Neuronal stem cell (in vitro differentiated cells): Measurements from ENCODE around the gene BTG3.

Source experiments
- DNase-seq: peaks from one replicate; pipeline ENCODE4 v3.0.0-alpha.2; 2013; ENCODE audit warnings: low spot score
- H2AFZ ChIP-seq: one replicate; pipeline ENCODE4 v1.6.1; 2013; ENCODE audit warnings: mild to moderate bottlenecking, low read length, inconsistent platforms
- H2AK5ac ChIP-seq: 2 replicates; pipeline ENCODE4 v1.6.1; 2013; ENCODE audit warnings: low read depth, mild to moderate bottlenecking, inconsistent platforms, low read length, moderate library complexity, mixed read lengths
- H2BK120ac ChIP-seq: 2 replicates; pipeline ENCODE4 v1.6.1; 2013; ENCODE audit warnings: low read depth, mild to moderate bottlenecking, inconsistent platforms, low read length, moderate library complexity, mixed read lengths
- H2BK12ac ChIP-seq: one replicate; pipeline ENCODE4 v1.6.1; 2013; ENCODE audit warnings: low read length, inconsistent platforms
- H2BK15ac ChIP-seq: 2 replicates; pipeline ENCODE4 v1.6.1; 2013; ENCODE audit warnings: mild to moderate bottlenecking, low read length, inconsistent platforms, mixed read lengths
- H2BK5ac ChIP-seq: one replicate; pipeline ENCODE4 v1.6.1; 2013; ENCODE audit warnings: inconsistent platforms, mild to moderate bottlenecking, low read length, moderate library complexity
- H3K14ac ChIP-seq: one replicate; pipeline ENCODE4 v1.6.1; 2013; ENCODE audit warnings: low read length, inconsistent platforms
- H3K18ac ChIP-seq: 2 replicates; pipeline ENCODE4 v1.6.1; 2013; ENCODE audit warnings: low read length, inconsistent platforms
- H3K23ac ChIP-seq: 2 replicates; pipeline ENCODE4 v1.6.1; 2013; ENCODE audit warnings: low read depth, mild to moderate bottlenecking, mixed read lengths, low read length, inconsistent platforms; ENCODE audit not compliant: poor library complexity
- H3K27ac ChIP-seq: replicated peaks from 3 replicates; pipeline ENCODE4 v1.5.1; 2013; ENCODE audit warnings: low read length, inconsistent platforms
- H3K27me3 ChIP-seq, 3 experiments: 2 replicates each; pipeline ENCODE4 v1.6.1; 2013; ENCODE audit warnings: low read length in 3 of 3, mild to moderate bottlenecking in 2 of 3, inconsistent platforms in 1 of 3, low read depth in 1 of 3, mixed read lengths in 1 of 3, moderate library complexity in 1 of 3; ENCODE audit not compliant: control insufficient read depth in 3 of 3, insufficient read depth in 3 of 3
- H3K36me3 ChIP-seq, 2 donors: replicated peaks in 1 of 2; 2 replicates each; pipeline ENCODE4 v1.6.1; 2013; ENCODE audit warnings: low read length in 2 of 2; ENCODE audit not compliant: control insufficient read depth in 2 of 2, insufficient read depth in 2 of 2
- H3K4ac ChIP-seq: 2 replicates; pipeline ENCODE4 v1.6.1; 2013; ENCODE audit warnings: inconsistent platforms, mild to moderate bottlenecking, low read length, moderate library complexity
- H3K4me1 ChIP-seq, 2 donors: 1 replicate in 1 of 2; 2 replicates in 1 of 2; pipeline ENCODE4 v1.6.1; 2013; ENCODE audit warnings: low read length in 2 of 2, low read depth in 1 of 2; ENCODE audit not compliant: control insufficient read depth in 2 of 2, insufficient read depth in 1 of 2
- H3K4me2 ChIP-seq: one replicate; pipeline ENCODE4 v1.6.1; 2013; ENCODE audit warnings: mild to moderate bottlenecking, low read length, inconsistent platforms; ENCODE audit not compliant: insufficient read depth, poor library complexity, severe bottlenecking
- H3K4me3 ChIP-seq, 2 donors: 2 replicates each; pipeline ENCODE4 v1.5.1; 2013; ENCODE audit warnings: low read length in 2 of 2, mild to moderate bottlenecking in 2 of 2, inconsistent platforms in 1 of 2, moderate library complexity in 1 of 2
- H3K79me1 ChIP-seq: one replicate; pipeline ENCODE4 v1.6.1; 2013; ENCODE audit warnings: low read depth, mild to moderate bottlenecking, inconsistent platforms, low read length, moderate library complexity
- H3K9ac ChIP-seq: one replicate; pipeline ENCODE4 v1.6.1; 2013; ENCODE audit warnings: mild to moderate bottlenecking, low read depth, low read length, inconsistent platforms; ENCODE audit not compliant: poor library complexity
- H3K9me3 ChIP-seq, 2 donors: replicated peaks in 1 of 2; 2 replicates each; pipeline versions ENCODE3 to v1.6.1; 2013; ENCODE audit warnings: low read length in 2 of 2, mild to moderate bottlenecking in 2 of 2, inconsistent platforms in 1 of 2, low read depth in 1 of 2, mixed read lengths in 1 of 2, moderate library complexity in 1 of 2; ENCODE audit not compliant: control insufficient read depth in 2 of 2, insufficient read depth in 1 of 2
- H4K8ac ChIP-seq: one replicate; pipeline ENCODE4 v1.6.1; 2013; ENCODE audit warnings: low read depth, mild to moderate bottlenecking, inconsistent platforms, low read length, moderate library complexity
- H4K91ac ChIP-seq: one replicate; pipeline ENCODE4 v1.6.1; 2013; ENCODE audit warnings: low read length, low read depth, mild to moderate bottlenecking, inconsistent platforms; ENCODE audit not compliant: poor library complexity
- WGBS, 2 donors: extraction: QIAGEN DNeasy Blood & Tissue Kit; methylation state at CpG; one replicate each; pipeline ENCODE4 v1.1.7; 2013; ENCODE audit warnings: missing lambda C conversion rate in 2 of 2, mixed read lengths in 1 of 2; ENCODE audit not compliant: insufficient read length in 2 of 2, insufficient replicate concordance in 1 of 2; ENCODE audit errors: extremely low coverage in 2 of 2; 5-methylcytosine and 5-hydroxymethylcytosine counted together

Gene BTG3

GRCh38 chr21:17651526-17651925, 38.8 kb upstream of the BTG3 start:
- no peak overlapping the region for H3K27ac ChIP-seq
- H3K14ac ChIP-seq = no peak overlapping the region
- WGBS, 2 donors = no CpG with 5 or more reads among the region's 3 CpGs
- no peak overlapping the region for H2BK12ac ChIP-seq
- no peak overlapping the region for H2AK5ac ChIP-seq
- H3K18ac ChIP-seq = no peak overlapping the region
- H2BK120ac ChIP-seq = no peak overlapping the region
- no peak overlapping the region for H4K91ac ChIP-seq
- H4K8ac ChIP-seq = no peak overlapping the region
- peaks cover 0 to 2% of the 10 kb centered on the region in 2 donors for H3K9me3 ChIP-seq
- H3K4me3 ChIP-seq = no peak overlapping the region
- no peak overlapping the region for H3K23ac ChIP-seq
- H2BK15ac ChIP-seq = no peak overlapping the region
- no peak overlapping the region for H2BK5ac ChIP-seq
- no peak overlapping the region for H3K4me2 ChIP-seq
- DNase-seq = no peak
- H3K36me3 ChIP-seq = no peaks in the 10 kb centered on the region
- no peak overlapping the region for H2AFZ ChIP-seq
- no peaks in the 10 kb centered on the region for H3K27me3 ChIP-seq
- H3K79me1 ChIP-seq = no peaks in the 10 kb centered on the region
- no peak overlapping the region for H3K4ac ChIP-seq
- H3K4me1 ChIP-seq = peaks cover 0 to 2% of the 10 kb centered on the region in 2 donors
- no peak overlapping the region for H3K9ac ChIP-seq

- no peaks in the 10 kb centered on the region for H3K79me1 ChIP-seq
- no peak overlapping the region for H4K8ac ChIP-seq
- H2BK120ac ChIP-seq = no peak overlapping the region
- H3K23ac ChIP-seq = no peak overlapping the region
- H3K36me3 ChIP-seq = no peaks in the 10 kb centered on the region
- H3K27me3 ChIP-seq = no peaks in the 10 kb centered on the region
- no peak overlapping the region for H2AK5ac ChIP-seq
- no peak overlapping the region for H2BK5ac ChIP-seq
- H4K91ac ChIP-seq = no peak overlapping the region
- no peak overlapping the region for H2BK15ac ChIP-seq
- no peak overlapping the region for H2AFZ ChIP-seq
- H3K4ac ChIP-seq = no peak overlapping the region
- H3K4me1 ChIP-seq = peaks cover 0 to 2% of the 10 kb centered on the region in 2 donors
- H3K9ac ChIP-seq = no peak overlapping the region
- no peak overlapping the region for H3K4me3 ChIP-seq
- H3K18ac ChIP-seq = no peak overlapping the region
- H3K9me3 ChIP-seq = no peaks in the 10 kb centered on the region
- DNase-seq = no peak
- no CpG with 5 or more reads among the region's 1 CpG for WGBS, 2 donors
- H3K14ac ChIP-seq = no peak overlapping the region
- H3K27ac ChIP-seq = no peak overlapping the region
- H2BK12ac ChIP-seq = no peak overlapping the region
- no peak overlapping the region for H3K4me2 ChIP-seq
These were observed 37.6 kb upstream of the BTG3 start for GRCh38 chr21:17650292-17650691.

GRCh38 chr21:17646790-17647189, 34.1 kb upstream of the BTG3 start:
- Histone ChIP-seq H3K27ac (no peak overlapping the region), H2BK120ac (no peak overlapping the region), H3K4me1 (peaks cover 0 to 2% of the 10 kb centered on the region in 2 donors), H3K18ac (no peak overlapping the region), H2AK5ac (no peak overlapping the region), H2BK12ac (no peak overlapping the region), H3K4ac (no peak overlapping the region), H3K9me3 (no peaks in the 10 kb centered on the region), H3K27me3 (no peaks in the 10 kb centered on the region), H3K14ac (no peak overlapping the region), H3K36me3 (no peaks in the 10 kb centered on the region), H3K4me2 (no peak overlapping the region), H4K91ac (no peak overlapping the region), H3K9ac (no peak overlapping the region), H2AFZ (no peak overlapping the region), H3K23ac (no peak overlapping the region), H2BK15ac (no peak overlapping the region), H3K4me3 (no peak overlapping the region), H4K8ac (no peak overlapping the region), H3K79me1 (no peaks in the 10 kb centered on the region), H2BK5ac (no peak overlapping the region)
- no CpG with 5 or more reads among the region's 4 CpGs for WGBS, 2 donors
- no peak for DNase-seq

GRCh38 chr21:17644186-17644585, 31.5 kb upstream of the BTG3 start:
- DNase-seq = no peak
- H3K27me3 ChIP-seq = no peaks in the 10 kb centered on the region
- no peak overlapping the region for H2AFZ ChIP-seq
- H3K27ac ChIP-seq = no peak overlapping the region
- no peak overlapping the region for H2AK5ac ChIP-seq
- no peak overlapping the region for H3K4me3 ChIP-seq
- H2BK120ac ChIP-seq = no peak overlapping the region
- H2BK5ac ChIP-seq = no peak overlapping the region
- H3K4me1 ChIP-seq = no peaks in the 10 kb centered on the region
- H2BK15ac ChIP-seq = no peak overlapping the region
- H3K23ac ChIP-seq = no peak overlapping the region
- no peak overlapping the region for H4K8ac ChIP-seq
- no peak overlapping the region for H3K4ac ChIP-seq
- no peak overlapping the region for H3K9ac ChIP-seq
- H3K14ac ChIP-seq = no peak overlapping the region
- H2BK12ac ChIP-seq = no peak overlapping the region
- H4K91ac ChIP-seq = no peak overlapping the region
- H3K36me3 ChIP-seq = no peaks in the 10 kb centered on the region
- H3K18ac ChIP-seq = no peak overlapping the region
- H3K79me1 ChIP-seq = no peaks in the 10 kb centered on the region
- peaks cover 0 to 3% of the 10 kb centered on the region in 2 donors for H3K9me3 ChIP-seq
- H3K4me2 ChIP-seq = no peak overlapping the region
